OCI-LY7 (cell line): ENCODE data around the gene EPSTI1.

ENCODE experiments used
- CTCF ChIP-seq: fragments of 200-600 bp; sonication (generic); conservative IDR thresholded peaks from 2 replicates; pipeline ENCODE4 v1.5.1; 2014; ENCODE audit warnings: mild to moderate bottlenecking, antibody characterized with exemption, low read length, moderate library complexity, mixed read lengths
- EZH2phosphoT487 ChIP-seq: fragments of 200-600 bp; sonication (generic); IDR thresholded peaks from 2 replicates; pipeline ENCODE4 v1.6.1; 2018; ENCODE audit warnings: low read depth, borderline replicate concordance, mild to moderate bottlenecking, mixed run types, antibody characterized with exemption, low read length, moderate library complexity, mixed read lengths

GRCh38 chr13:42891591-42891990, 100.5 kb downstream of the EPSTI1 start:
- TF ChIP-seq CTCF (no peak), EZH2phosphoT487 (no peak)
